ENCODE results near the gene HJV. TPM values are rescaled to one million over a fixed set of nuclear protein-coding genes. Genes with fewer than 3 reads are reported as not detected.

HJV gene
- total RNA-seq, 1 experiment from 2014 or later: not detected

DNA sequence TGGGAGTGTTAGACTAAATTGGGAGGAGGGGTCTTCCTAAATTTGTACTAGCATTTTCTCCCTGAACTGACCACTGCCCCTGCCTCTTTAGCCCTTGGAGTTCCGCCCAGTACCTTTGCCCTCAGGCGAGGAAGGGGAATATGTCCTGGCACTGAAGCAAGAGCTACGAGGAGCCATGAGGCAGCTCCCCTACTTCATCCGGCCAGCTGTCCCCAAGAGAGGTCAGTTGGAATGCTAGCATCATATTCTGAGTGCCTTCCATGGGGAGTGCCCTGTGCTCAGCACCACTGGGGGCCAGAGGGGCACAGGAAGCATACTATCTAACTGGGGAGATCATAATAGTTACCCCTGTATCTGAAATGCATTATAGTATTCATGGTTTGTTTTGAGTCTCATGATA lies 46.3 kb downstream of the HJV start:
- no peaks in the 10 kb centered on the region for H3K27me3 ChIP-seq (ENCODE audit: control insufficient read depth, insufficient read depth, low read length)
- ATAC-seq: no peak
- ChIA-PET CTCF (no interaction called here), POLR2A (no interaction called here)
- intact Hi-C loops (cut with micrococcal nuclease; ENCODE audit: unreplicated experiment): loop anchor here (5.0 kb wide), 1 partner anchor 37 kb away; no protein-coding TSS in a partner anchor
- no peak overlapping the region for H3K27ac ChIP-seq (ENCODE audit: low read length)
- DNase-seq (ENCODE audit: low read depth, low spot score): no peak
- H3K9me3 ChIP-seq (ENCODE audit: control insufficient read depth, insufficient read depth, low read depth, low read length): no peaks in the 10 kb centered on the region
- H3K4me3 ChIP-seq (ENCODE audit: low read depth in 2 of 2, low read length in 2 of 2): no peak overlapping the region
- H3K36me3 ChIP-seq (ENCODE audit: control insufficient read depth, insufficient read depth, low read length): no peaks in the 10 kb centered on the region
- in situ Hi-C loops (cut with HindIII; ENCODE audit: low pct_unique_long_range_greater_than_20kb, low sequenced_read_pairs): no loop called here
- H3K4me1 ChIP-seq (ENCODE audit: control insufficient read depth, insufficient read depth, low read length): 0 out of 2 replicates have a peak, but pooled peaks cover 4% of the 10 kb centered on the region
- BruUV-seq (replicated peaks): no TSS peak
- TF ChIP-seq, protein P1, sequence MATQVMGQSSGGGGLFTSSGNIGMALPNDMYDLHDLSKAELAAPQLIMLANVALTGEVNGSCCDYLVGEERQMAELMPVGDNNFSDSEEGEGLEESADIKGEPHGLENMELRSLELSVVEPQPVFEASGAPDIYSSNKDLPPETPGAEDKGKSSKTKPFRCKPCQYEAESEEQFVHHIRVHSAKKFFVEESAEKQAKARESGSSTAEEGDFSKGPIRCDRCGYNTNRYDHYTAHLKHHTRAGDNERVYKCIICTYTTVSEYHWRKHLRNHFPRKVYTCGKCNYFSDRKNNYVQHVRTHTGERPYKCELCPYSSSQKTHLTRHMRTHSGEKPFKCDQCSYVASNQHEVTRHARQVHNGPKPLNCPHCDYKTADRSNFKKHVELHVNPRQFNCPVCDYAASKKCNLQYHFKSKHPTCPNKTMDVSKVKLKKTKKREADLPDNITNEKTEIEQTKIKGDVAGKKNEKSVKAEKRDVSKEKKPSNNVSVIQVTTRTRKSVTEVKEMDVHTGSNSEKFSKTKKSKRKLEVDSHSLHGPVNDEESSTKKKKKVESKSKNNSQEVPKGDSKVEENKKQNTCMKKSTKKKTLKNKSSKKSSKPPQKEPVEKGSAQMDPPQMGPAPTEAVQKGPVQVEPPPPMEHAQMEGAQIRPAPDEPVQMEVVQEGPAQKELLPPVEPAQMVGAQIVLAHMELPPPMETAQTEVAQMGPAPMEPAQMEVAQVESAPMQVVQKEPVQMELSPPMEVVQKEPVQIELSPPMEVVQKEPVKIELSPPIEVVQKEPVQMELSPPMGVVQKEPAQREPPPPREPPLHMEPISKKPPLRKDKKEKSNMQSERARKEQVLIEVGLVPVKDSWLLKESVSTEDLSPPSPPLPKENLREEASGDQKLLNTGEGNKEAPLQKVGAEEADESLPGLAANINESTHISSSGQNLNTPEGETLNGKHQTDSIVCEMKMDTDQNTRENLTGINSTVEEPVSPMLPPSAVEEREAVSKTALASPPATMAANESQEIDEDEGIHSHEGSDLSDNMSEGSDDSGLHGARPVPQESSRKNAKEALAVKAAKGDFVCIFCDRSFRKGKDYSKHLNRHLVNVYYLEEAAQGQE (IDR thresholded peaks at IDR 0.05; ENCODE audit: insufficient read depth in 1 of 2, low read depth in 2 of 2, low read length in 1 of 2): no peak
- TF ChIP-seq, protein P2, sequence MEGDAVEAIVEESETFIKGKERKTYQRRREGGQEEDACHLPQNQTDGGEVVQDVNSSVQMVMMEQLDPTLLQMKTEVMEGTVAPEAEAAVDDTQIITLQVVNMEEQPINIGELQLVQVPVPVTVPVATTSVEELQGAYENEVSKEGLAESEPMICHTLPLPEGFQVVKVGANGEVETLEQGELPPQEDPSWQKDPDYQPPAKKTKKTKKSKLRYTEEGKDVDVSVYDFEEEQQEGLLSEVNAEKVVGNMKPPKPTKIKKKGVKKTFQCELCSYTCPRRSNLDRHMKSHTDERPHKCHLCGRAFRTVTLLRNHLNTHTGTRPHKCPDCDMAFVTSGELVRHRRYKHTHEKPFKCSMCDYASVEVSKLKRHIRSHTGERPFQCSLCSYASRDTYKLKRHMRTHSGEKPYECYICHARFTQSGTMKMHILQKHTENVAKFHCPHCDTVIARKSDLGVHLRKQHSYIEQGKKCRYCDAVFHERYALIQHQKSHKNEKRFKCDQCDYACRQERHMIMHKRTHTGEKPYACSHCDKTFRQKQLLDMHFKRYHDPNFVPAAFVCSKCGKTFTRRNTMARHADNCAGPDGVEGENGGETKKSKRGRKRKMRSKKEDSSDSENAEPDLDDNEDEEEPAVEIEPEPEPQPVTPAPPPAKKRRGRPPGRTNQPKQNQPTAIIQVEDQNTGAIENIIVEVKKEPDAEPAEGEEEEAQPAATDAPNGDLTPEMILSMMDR (IDR thresholded peaks at IDR 0.05): no peak
- TF ChIP-seq TCF7L2 (IDR thresholded peaks at IDR 0.05; ENCODE audit: low read depth, low read length): no peak
- TF ChIP-seq SIN3A (IDR thresholded peaks at IDR 0.05; ENCODE audit: borderline replicate concordance, insufficient read depth, low read depth, low read length): no peak
- no peak for TF ChIP-seq POLR2AphosphoS5 (IDR thresholded peaks at IDR 0.05; ENCODE audit: low read depth, low read length)

DNA sequence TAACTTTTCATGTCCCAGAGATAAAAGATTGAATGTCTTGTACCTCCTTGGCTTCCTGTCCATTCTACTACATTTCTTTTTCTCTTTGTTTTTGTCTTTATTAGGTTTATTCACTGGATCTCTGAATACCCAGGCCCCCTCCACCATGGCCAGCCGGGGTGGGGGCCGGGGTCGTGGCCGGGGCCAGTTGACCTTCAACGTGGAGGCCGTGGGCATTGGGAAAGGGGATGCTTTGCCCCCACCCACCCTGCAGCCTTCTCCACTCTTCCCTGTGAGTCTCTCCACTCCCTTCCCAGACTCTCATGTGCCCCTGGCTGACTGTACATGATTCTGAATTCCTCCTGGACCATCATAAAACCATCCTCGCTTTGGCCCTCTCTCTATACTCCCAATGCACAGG lies 46.8 kb downstream of the HJV start:
- Histone ChIP-seq H3K4me3 (ENCODE audit: low read depth in 2 of 2, low read length in 2 of 2) (no peak overlapping the region), H3K36me3 (ENCODE audit: control insufficient read depth, insufficient read depth, low read length) (no peaks in the 10 kb centered on the region), H3K9me3 (ENCODE audit: control insufficient read depth, insufficient read depth, low read depth, low read length) (no peaks in the 10 kb centered on the region), H3K27me3 (ENCODE audit: control insufficient read depth, insufficient read depth, low read length) (no peaks in the 10 kb centered on the region), H3K4me1 (ENCODE audit: control insufficient read depth, insufficient read depth, low read length) (0 out of 2 replicates have a peak, but pooled peaks cover 4% of the 10 kb centered on the region), H3K27ac (ENCODE audit: low read length) (no peak overlapping the region)
- no TSS peak for BruUV-seq (replicated peaks)
- intact Hi-C loops (cut with micrococcal nuclease; ENCODE audit: unreplicated experiment) (loop anchor here (5.0 kb wide), 1 partner anchor 38 kb away; no protein-coding TSS in a partner anchor), in situ Hi-C loops (cut with HindIII; ENCODE audit: low pct_unique_long_range_greater_than_20kb, low sequenced_read_pairs) (no loop called here)
- CTCF ChIA-PET: no interaction called here
- ATAC-seq: no peak
- no peak for DNase-seq (ENCODE audit: low read depth, low spot score)
- POLR2A ChIA-PET: no interaction called here
- TF ChIP-seq, protein P2 (IDR thresholded peaks at IDR 0.05): no peak
- TF ChIP-seq, protein P1 (IDR thresholded peaks at IDR 0.05; ENCODE audit: insufficient read depth in 1 of 2, low read depth in 2 of 2, low read length in 1 of 2): no peak
- TF ChIP-seq POLR2AphosphoS5 (IDR thresholded peaks at IDR 0.05; ENCODE audit: low read depth, low read length): no peak
- no peak for TF ChIP-seq TCF7L2 (IDR thresholded peaks at IDR 0.05; ENCODE audit: low read depth, low read length)
- TF ChIP-seq SIN3A (IDR thresholded peaks at IDR 0.05; ENCODE audit: borderline replicate concordance, insufficient read depth, low read depth, low read length): no peak

Data from Panc1 (cell line).